GM18499 (cell line): ENCODE data around the gene LILRB2.
"Not testable (repeated sequence)": the region's sequence is repeated elsewhere in the genome, so short reads cannot be mapped to it uniquely, and the experiment has no call there.

Experiments
- ATAC-seq: cut with Tn5 transposase; IDR thresholded peaks from one replicate; pipeline ENCODE4 v1.9.1; 2021; ENCODE audit warnings: moderate number of reproducible peaks; ENCODE audit not compliant: insufficient read depth, unreplicated experiment

Gene LILRB2

GRCh38 chr19:54275951-54276350 lies 5.0 kb downstream of the LILRB2 start:
- ATAC-seq, result no peak

GRCh38 chr19:54274516-54274915 lies 6.4 kb downstream of the LILRB2 start:
- ATAC-seq, result not testable (repeated sequence)

GRCh38 chr19:54273821-54274220 lies 7.1 kb downstream of the LILRB2 start:
- no peak for ATAC-seq

- ATAC-seq, result not testable (repeated sequence)
These were observed 8.7 kb downstream of the LILRB2 start for GRCh38 chr19:54272181-54272580.

- ATAC-seq, result not testable (repeated sequence)
These were observed 9.3 kb downstream of the LILRB2 start for GRCh38 chr19:54271587-54271986.

- ATAC-seq, result no peak
These were observed 9.8 kb downstream of the LILRB2 start for GRCh38 chr19:54271106-54271505.

GRCh38 chr19:54268936-54269335 lies 12.0 kb downstream of the LILRB2 start:
- ATAC-seq, result no peak

- no peak for ATAC-seq
These were observed 14.8 kb downstream of the LILRB2 start for GRCh38 chr19:54266133-54266532.

- ATAC-seq, result no peak
These were observed 18.4 kb downstream of the LILRB2 start for GRCh38 chr19:54262470-54262869.

GRCh38 chr19:54262066-54262465 lies 18.8 kb downstream of the LILRB2 start:
- ATAC-seq, result no peak

- no peak for ATAC-seq
These were observed 23.8 kb downstream of the LILRB2 start, which contains the start of gene LILRB5 for GRCh38 chr19:54257116-54257480. Gene LILRB5 (minus strand): TSS chr19:54257273. CDS start chr19:54257193, 80 bp downstream.

- ATAC-seq, result no peak
These were observed 24.4 kb downstream of the LILRB2 start for GRCh38 chr19:54256250-54257115.

- ATAC-seq, result no peak
These were observed 25.7 kb downstream of the LILRB2 start for GRCh38 chr19:54255105-54255775.

- no peak for ATAC-seq
These were observed 26.6 kb downstream of the LILRB2 start for GRCh38 chr19:54254195-54254906.

GRCh38 chr19:54253331-54254194 lies 27.3 kb downstream of the LILRB2 start:
- ATAC-seq, result no peak

- no peak for ATAC-seq
These were observed 28.1 kb downstream of the LILRB2 start for GRCh38 chr19:54252845-54253244.

GRCh38 chr19:54252243-54252642 lies 28.7 kb downstream of the LILRB2 start:
- no peak for ATAC-seq

- ATAC-seq, result no peak
These were observed 32.8 kb downstream of the LILRB2 start for GRCh38 chr19:54248016-54248601.

- ATAC-seq, result no peak
These were observed 33.6 kb downstream of the LILRB2 start for GRCh38 chr19:54247106-54247930.
